A673 (cell line): ENCODE results near the gene SDK1. TPM values are rescaled to one million over a fixed set of nuclear protein-coding genes. Genes with fewer than 3 reads are reported as not detected.

Source experiments
- BruUV-seq: library from RNA; stranded (reverse); fragments of 400-500 nt; replicated peaks from 2 replicates; lab custom pipeline; 2021; lab: Mats Ljungman, UMichigan
- CTCF ChIA-PET: fragments of 300-600 bp; sonication (Branson Sonifier 250); formaldehyde crosslinking; loops from one replicate; lab custom pipeline; 2022; ENCODE audit warnings: antibody characterized with exemption; lab: Charles Lee
- POLR2A ChIA-PET: fragments of 300-600 bp; sonication (Branson Sonifier 250); formaldehyde crosslinking; loops from one replicate; lab custom pipeline; 2022; ENCODE audit warnings: antibody characterized with exemption; ENCODE audit not compliant: low non-redundant PET; lab: Charles Lee
- DNase-seq: peaks from one replicate; pipeline ENCODE4 v3.0.0-alpha.2; 2015; ENCODE audit warnings: low spot score
- H3K27ac ChIP-seq: fragments of 200-600 bp; sonication (generic); 2 replicates; pipeline ENCODE4 v1.5.1; 2016; ENCODE audit warnings: mixed run types, low read depth, mild to moderate bottlenecking, mixed read lengths, antibody characterized with exemption, low read length; ENCODE audit not compliant: poor library complexity, severe bottlenecking
- H3K27me3 ChIP-seq: fragments of 200-600 bp; sonication (generic); replicated peaks from 2 replicates; pipeline ENCODE4 v1.6.1; 2017; ENCODE audit warnings: mixed run types, low read depth, mild to moderate bottlenecking, mixed read lengths, antibody characterized with exemption, low read length; ENCODE audit not compliant: insufficient read depth, poor library complexity
- H3K36me3 ChIP-seq: fragments of 200-600 bp; sonication (generic); 2 replicates; pipeline ENCODE4 v1.6.1; 2016; ENCODE audit warnings: mixed run types, mild to moderate bottlenecking, mixed read lengths, antibody characterized with exemption, low read length; ENCODE audit not compliant: insufficient read depth, poor library complexity, severe bottlenecking
- H3K4me1 ChIP-seq: fragments of 200-600 bp; sonication (generic); 2 replicates; pipeline ENCODE4 v1.6.1; 2017; ENCODE audit warnings: mixed run types, mild to moderate bottlenecking, mixed read lengths, antibody characterized with exemption, low read length; ENCODE audit not compliant: insufficient read depth, poor library complexity, severe bottlenecking
- H3K4me3 ChIP-seq: fragments of 200-600 bp; sonication (generic); 2 replicates; pipeline ENCODE4 v1.5.1; 2016; ENCODE audit warnings: low read depth, mixed run types, mild to moderate bottlenecking, mixed read lengths, low read length; ENCODE audit not compliant: poor library complexity, severe bottlenecking
- H3K9me3 ChIP-seq: fragments of 200-600 bp; sonication (generic); 2 replicates; pipeline ENCODE4 v1.6.1; 2016; ENCODE audit warnings: mixed run types, low read depth, mild to moderate bottlenecking, mixed read lengths, antibody characterized with exemption, low read length; ENCODE audit not compliant: poor library complexity, severe bottlenecking
- CTCF ChIP-seq: fragments of 300-800, 200-600 bp; sonication (generic); conservative IDR thresholded peaks from 2 replicates; pipeline ENCODE4 v1.5.1; 2017; ENCODE audit warnings: low read depth, mild to moderate bottlenecking, antibody characterized with exemption, low read length, moderate library complexity, mixed read lengths
- EZH2 ChIP-seq: fragments of 200-600 bp; sonication (generic); IDR thresholded peaks from 2 replicates; pipeline ENCODE4 v1.6.1; 2017; ENCODE audit warnings: borderline replicate concordance, low read depth, mild to moderate bottlenecking, mixed read lengths, antibody characterized with exemption, low read length; ENCODE audit not compliant: poor library complexity, severe bottlenecking
- intact Hi-C: fragments of 100-400 bp; cut with micrococcal nuclease; formaldehyde crosslinking; loops from one replicate; pipeline ENCODE4 v1.10.0; 2022; ENCODE audit not compliant: unreplicated experiment
- total RNA-seq: library from RNA; stranded (reverse); gene quantifications from 2 replicates; pipeline ENCODE4 v1.2.3, GENCODE V29; 2021

Gene SDK1
- total RNA-seq, 1 experiment from 2014 or later = 14.7 TPM

- Histone ChIP-seq H3K4me3 (no peak overlapping the region), H3K4me1 (no peaks in the 10 kb centered on the region), H3K9me3 (peaks cover 2% of the 10 kb centered on the region), H3K36me3 (no peaks in the 10 kb centered on the region), H3K27ac (no peak overlapping the region), H3K27me3 (no peaks in the 10 kb centered on the region)
- DNase-seq = no peak
- intact Hi-C loops = no loop called here
- ChIA-PET CTCF (no interaction called here), POLR2A (no interaction called here)
- TF ChIP-seq CTCF (no peak), EZH2 (no peak)
- no TSS peak for BruUV-seq
These were observed 649.2 kb downstream of the SDK1 start for GRCh38 chr7:3950249-3950648.

- no peak for TF ChIP-seq EZH2
- no peak for TF ChIP-seq CTCF
These were observed 650.4 kb downstream of the SDK1 start for GRCh38 chr7:3951316-3952055.

GRCh38 chr7:3953133-3953532 lies 652.1 kb downstream of the SDK1 start:
- no TSS peak for BruUV-seq
- Histone ChIP-seq H3K36me3 (no peaks in the 10 kb centered on the region), H3K27me3 (no peaks in the 10 kb centered on the region), H3K27ac (no peak overlapping the region), H3K4me1 (no peaks in the 10 kb centered on the region), H3K4me3 (no peak overlapping the region), H3K9me3 (no peaks in the 10 kb centered on the region)
- TF ChIP-seq EZH2 (no peak), CTCF (no peak)
- POLR2A ChIA-PET = no interaction called here
- intact Hi-C loops = no loop called here
- no peak for DNase-seq
- CTCF ChIA-PET = no interaction called here

More at GRCh38 chr7:3951316-3952055, 650.4 kb downstream of the SDK1 start:
- H3K27me3 ChIP-seq = no peaks in the 10 kb centered on the region
- no peak overlapping the region for H3K4me3 ChIP-seq
- BruUV-seq = no TSS peak
- H3K27ac ChIP-seq = no peak overlapping the region
- H3K36me3 ChIP-seq = no peaks in the 10 kb centered on the region
- CTCF ChIA-PET = no interaction called here
- no peak for DNase-seq
- POLR2A ChIA-PET = no interaction called here
- no peaks in the 10 kb centered on the region for H3K4me1 ChIP-seq
- no peaks in the 10 kb centered on the region for H3K9me3 ChIP-seq
- intact Hi-C loops = no loop called here
